GM12878 (cell line): Measurements from ENCODE around the gene TRPM6. TPM values are rescaled to one million over a fixed set of nuclear protein-coding genes. Genes with fewer than 3 reads are reported as not detected.

ENCODE experiments used
- ATAC-seq: fragments of 200-7000 bp; cut with Tn5 transposase; 3 replicates; pipeline ENCODE4 v1.9.1; 2020; ENCODE audit warnings: mild to moderate bottlenecking, moderate library complexity
- BruUV-seq: library from RNA; stranded (reverse); fragments of 400-500 nt; replicated peaks from 2 replicates; lab custom pipeline; 2021; lab: Mats Ljungman, UMichigan
- CTCF ChIA-PET: fragments of 300-600 bp; sonication (Branson Sonifier 250); formaldehyde crosslinking; extraction: SDS; loops from one replicate; lab custom pipeline; 2021; ENCODE audit warnings: inconsistent platforms; lab: Yijun Ruan, JAX
- POLR2A ChIA-PET: fragments of 350-600 bp; formaldehyde crosslinking; extraction: SDS; loops from one replicate; lab custom pipeline; 2021; ENCODE audit warnings: inconsistent platforms; lab: Charles Lee
- RAD21 ChIA-PET: fragments of 300-600 bp; sonication (Branson Sonifier 250); formaldehyde crosslinking; loops from one replicate; lab custom pipeline; 2023; ENCODE audit warnings: antibody characterized with exemption; ENCODE audit not compliant: unreplicated experiment; lab: Charles Lee
- SMC1A ChIA-PET: fragments of 300-600 bp; sonication (Branson Sonifier 250); formaldehyde crosslinking; loops from one replicate; lab custom pipeline; 2023; ENCODE audit not compliant: unreplicated experiment, uncharacterized antibody; lab: Charles Lee
- DNase-seq: peaks from one replicate; pipeline ENCODE4 v3.0.0-alpha.2; 2011; ENCODE audit warnings: low read depth, low spot score
- FAIRE-seq: peaks from 3 replicates; lab custom pipeline; 2011; peaks lifted over from hg19 to GRCh38; lab: Jason Lieb, UNC
- H2AFZ ChIP-seq: 2 replicates; pipeline ENCODE4 v1.6.0; 2011; ENCODE audit warnings: low read depth, low read length, control low read depth; ENCODE audit not compliant: control insufficient read depth
- H3K27ac ChIP-seq: 2 replicates; pipeline ENCODE4 v1.5.1; 2011; ENCODE audit warnings: control low read depth; ENCODE audit not compliant: control insufficient read depth, insufficient read depth
- H3K27me3 ChIP-seq, 2 experiments: replicated peaks in 1 of 2; 2 replicates each; pipeline versions ENCODE4 v1.6.0 to v1.6.1; 2011; ENCODE audit warnings: low read length in 1 of 2; ENCODE audit not compliant: control insufficient read depth in 2 of 2, insufficient read depth in 2 of 2
- H3K36me3 ChIP-seq, 2 experiments: 2 replicates each; pipeline ENCODE4 v1.5.1; 2011; ENCODE audit warnings: low read length in 1 of 2; ENCODE audit not compliant: control insufficient read depth in 2 of 2, insufficient read depth in 2 of 2
- H3K4me1 ChIP-seq: 2 replicates; pipeline ENCODE4 v1.6.1; 2011; ENCODE audit warnings: mild to moderate bottlenecking, low read length, moderate library complexity, mixed read lengths; ENCODE audit not compliant: control insufficient read depth, insufficient read depth
- H3K4me2 ChIP-seq: 2 replicates; pipeline ENCODE4 v1.6.0; 2011; ENCODE audit warnings: control low read depth; ENCODE audit not compliant: control insufficient read depth, insufficient read depth
- H3K4me3 ChIP-seq: fragments of 200-600 bp; sonication (generic); 2 replicates; pipeline ENCODE4 v1.5.1; 2016
- H3K79me2 ChIP-seq: 2 replicates; pipeline ENCODE4 v1.6.0; 2011; ENCODE audit warnings: low read length; ENCODE audit not compliant: control insufficient read depth, insufficient read depth
- H3K9ac ChIP-seq: 2 replicates; pipeline ENCODE4 v1.8.0; 2011; ENCODE audit warnings: low read length, control low read depth, mixed read lengths; ENCODE audit not compliant: control insufficient read depth, insufficient read depth
- H3K9me3 ChIP-seq: replicated peaks from 3 replicates; pipeline ENCODE4 v1.5.1; 2011; ENCODE audit warnings: mild to moderate bottlenecking, low read length; ENCODE audit not compliant: control insufficient read depth, insufficient read depth
- H4K20me1 ChIP-seq: 2 replicates; pipeline ENCODE4 v1.6.0; 2011; ENCODE audit not compliant: control insufficient read depth, insufficient read depth
- BCLAF1 ChIP-seq: fragments of 450-650 bp; IDR thresholded peaks from 2 replicates; pipeline ENCODE4 v1.6.1; 2017; ENCODE audit warnings: antibody characterized with exemption, mild to moderate bottlenecking, moderate library complexity
- CTCF ChIP-seq, 3 experiments: IDR thresholded peaks in 2 of 3; conservative IDR thresholded peaks in 1 of 3; 2 replicates each; pipeline ENCODE4 v1.5.1; 2011; ENCODE audit warnings: low read depth in 3 of 3, low read length in 3 of 3, mild to moderate bottlenecking in 3 of 3, control low read depth in 2 of 3, moderate library complexity in 2 of 3, inconsistent platforms in 1 of 3, mixed read lengths in 1 of 3; ENCODE audit not compliant: control insufficient read depth in 2 of 3, insufficient read depth in 1 of 3; ENCODE audit errors: extremely low read depth in 1 of 3
- NFYB ChIP-seq: IDR thresholded peaks from 2 replicates; pipeline ENCODE4 v1.6.1; 2011; ENCODE audit warnings: low read depth, mild to moderate bottlenecking, low read length, improper control_type of control experiment, moderate library complexity; ENCODE audit not compliant: insufficient read depth
- NR2F1 ChIP-seq: fragments of 450-650 bp; conservative IDR thresholded peaks from 2 replicates; pipeline ENCODE4 v1.6.1; 2017; ENCODE audit warnings: mild to moderate bottlenecking
- RAD51 ChIP-seq: fragments of 450-650 bp; IDR thresholded peaks from 2 replicates; pipeline ENCODE4 v1.6.1; 2016; ENCODE audit warnings: moderate library complexity, mild to moderate bottlenecking, inconsistent platforms
- TAF1 ChIP-seq: IDR thresholded peaks from 2 replicates; pipeline ENCODE4 v1.6.1; 2011; ENCODE audit warnings: mild to moderate bottlenecking, low read depth, low read length, borderline replicate concordance
- TCF7 ChIP-seq: IDR thresholded peaks from 2 replicates; pipeline ENCODE4 v1.6.1; 2014; ENCODE audit warnings: antibody characterized with exemption, borderline replicate concordance
- YY1 ChIP-seq: IDR thresholded peaks from 2 replicates; pipeline ENCODE4 v1.6.1; 2011; ENCODE audit warnings: low read depth, mild to moderate bottlenecking, low read length
- ZNF24 ChIP-seq: fragments of 450-650 bp; IDR thresholded peaks from 2 replicates; pipeline ENCODE4 v1.6.1; 2017; ENCODE audit warnings: antibody characterized with exemption, mild to moderate bottlenecking
- ZSCAN29 ChIP-seq: fragments of 450-650 bp; IDR thresholded peaks from 2 replicates; pipeline ENCODE4 v1.6.1; 2017; ENCODE audit warnings: mild to moderate bottlenecking, moderate library complexity
- WGBS: methylation state at CpG from one replicate; pipeline ENCODE4 v1.1.6; 2016; ENCODE audit warnings: low lambda C conversion rate; ENCODE audit not compliant: insufficient replicate concordance, insufficient coverage; ENCODE audit errors: missing lambda C conversion rate; 5-methylcytosine and 5-hydroxymethylcytosine counted together
- in situ Hi-C: fragments of 300-500 bp; cut with MboI; formaldehyde crosslinking; loops from 9 replicates; pipeline ENCODE4 v1.14.3; 2018; ENCODE audit warnings: mixed read lengths
- intact Hi-C: fragments of 100-400 bp; cut with micrococcal nuclease; formaldehyde crosslinking; loops from one replicate; pipeline ENCODE4 v1.14.2; 2022; ENCODE audit not compliant: unreplicated experiment
- polyA plus RNA-seq, 11 experiments: library from polyadenylated mRNA; depleted of rRNA in 4 of 11; unstranded in 6 of 11; stranded (reverse) in 5 of 11; fragments of >200 nt; fragmentation: Nextera tagmentation in 4 of 11; fragmentation: Illumina TruSeq in 1 of 11; extraction: Ambion mirVana in 4 of 11; extraction: Trizol in 1 of 11; gene quantifications; 1 replicate in 1 of 11; 2 replicates in 10 of 11; pipeline versions ENCODE4 v1.2.1 to v1.2.3, GENCODE V29; 2011 to 2016; ENCODE audit warnings: inconsistent platforms in 2 of 11, missing spikeins in 2 of 11, low read depth in 1 of 11
- total RNA-seq, 4 experiments: library from RNA; depleted of rRNA in 3 of 4; stranded (reverse); fragments of >200 nt in 3 of 4; fragmentation: Illumina TruSeq in 1 of 4; extraction: Trizol in 1 of 4; gene quantifications; 2 replicates each; pipeline versions ENCODE4 v1.2.1 to v1.2.3, GENCODE V29; 2013 to 2021
- TF ChIP-seq, protein P1 (sequence below): IDR thresholded peaks from 2 replicates; pipeline ENCODE4 v1.6.1; 2012; ENCODE audit warnings: low read depth, low read length, improper control_type of control experiment

Gene TRPM6
- total and polyA plus RNA-seq, 10 of the 15 experiments (the other 5 are each of a cell fraction or from before 2014, with no cell fraction given): under 0.01 to 0.34 (median 0.05) TPM; not detected in 1

- CTCF ChIA-PET: interaction anchor here (0.5 to 1.7 kb wide), 3 partner anchors 10 to 272 kb away, joined by 3 read pairs; no protein-coding TSS in a partner anchor
- no peak overlapping the region for H3K4me3 ChIP-seq
- POLR2A ChIA-PET: no interaction called here
- no peak overlapping the region for H3K4me2 ChIP-seq
- ATAC-seq (no peak), DNase-seq (no peak), FAIRE-seq (no peak)
- in situ Hi-C loops (no loop called here), intact Hi-C loops (no loop called here)
- no peaks in the 10 kb centered on the region; a peak in 1 of 4 replicates for H3K27me3 ChIP-seq
- no peak overlapping the region for H3K9ac ChIP-seq
- H3K36me3 ChIP-seq: no peaks in the 10 kb centered on the region
- RAD21 ChIA-PET: interaction anchor here (0.8 kb wide), 1 partner anchor 9 kb away, joined by 3 read pairs; no protein-coding TSS in a partner anchor
- no peak overlapping the region for H3K27ac ChIP-seq
- SMC1A ChIA-PET: interaction anchor here (1.5 kb wide), 1 partner anchor 10 kb away, joined by 6 read pairs; no protein-coding TSS in a partner anchor
- no peaks in the 10 kb centered on the region for H3K4me1 ChIP-seq
- TF ChIP-seq CTCF (IDR thresholded peaks at IDR 0.05 in 2 of 3, conservative IDR thresholded peaks at IDR 0.05 in 1 of 3; ENCODE audit: control insufficient read depth in 2 of 3, extremely low read depth in 1 of 3, insufficient read depth in 1 of 3, low read depth in 3 of 3, low read length in 3 of 3): no peak
- no peak for TF ChIP-seq TAF1
- no peak for TF ChIP-seq RAD51
- no peak for TF ChIP-seq NFYB
- TF ChIP-seq ZNF24: no peak
- TF ChIP-seq ZSCAN29: no peak
- no peak for TF ChIP-seq TCF7
- no peak for TF ChIP-seq BCLAF1
- no peak for TF ChIP-seq NR2F1
- TF ChIP-seq, protein P1, sequence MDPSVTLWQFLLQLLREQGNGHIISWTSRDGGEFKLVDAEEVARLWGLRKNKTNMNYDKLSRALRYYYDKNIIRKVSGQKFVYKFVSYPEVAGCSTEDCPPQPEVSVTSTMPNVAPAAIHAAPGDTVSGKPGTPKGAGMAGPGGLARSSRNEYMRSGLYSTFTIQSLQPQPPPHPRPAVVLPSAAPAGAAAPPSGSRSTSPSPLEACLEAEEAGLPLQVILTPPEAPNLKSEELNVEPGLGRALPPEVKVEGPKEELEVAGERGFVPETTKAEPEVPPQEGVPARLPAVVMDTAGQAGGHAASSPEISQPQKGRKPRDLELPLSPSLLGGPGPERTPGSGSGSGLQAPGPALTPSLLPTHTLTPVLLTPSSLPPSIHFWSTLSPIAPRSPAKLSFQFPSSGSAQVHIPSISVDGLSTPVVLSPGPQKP: no peak
- no peak for TF ChIP-seq YY1
- 14% methylated on average over 2 of the region's 2 CpGs for WGBS
- H3K79me2 ChIP-seq: no peaks in the 10 kb centered on the region
- no peaks in the 10 kb centered on the region for H3K9me3 ChIP-seq
- no TSS peak for BruUV-seq
- H2AFZ ChIP-seq: no peak overlapping the region
- no peaks in the 10 kb centered on the region for H4K20me1 ChIP-seq
Observed at GRCh38 chr9:74783408-74783807, 104.3 kb downstream of the TRPM6 start.
